MCF 10A (cell line): ENCODE data around the gene CHIC2. TPM values are rescaled to one million over a fixed set of nuclear protein-coding genes. Genes with fewer than 3 reads are reported as not detected.

Experiments
- total RNA-seq: library from RNA; stranded (reverse); gene quantifications from 2 replicates; pipeline ENCODE4 v1.2.3, GENCODE V29; 2022

CHIC2 gene
- total RNA-seq, 1 experiment from 2014 or later, result 59.4 TPM

Other genes with a start within 250 kb of the CHIC2 start
- not detected in 2 replicates for gene GSX2, start 35.6 kb upstream of the CHIC2 start, total RNA-seq
- not detected in 2 replicates for gene PDGFRA, start 164.7 kb upstream of the CHIC2 start, total RNA-seq